Activated T-helper 1 cell treated with anti-CD3 and anti-CD28 coated beads, Interleukin-12 subunit alpha, Interleukin-12 subunit beta, Interleukin-2, Interleukin-4 antibody, amounts not matched to agents 30 ng/mL and 10 ng/mL and 1 ng/mL, durations not matched to agents 14 hours and 24 hours and 36 hours (primary cell): ENCODE measurements around the gene CDC20B. TPM values are rescaled to one million over a fixed set of nuclear protein-coding genes. Genes with fewer than 3 reads are reported as not detected.

Experiments
- DNase-seq: peaks from one replicate; pipeline ENCODE4 v3.0.0; 2021; ENCODE audit warnings: low spot score
- H3K27ac Mint-ChIP-seq: one replicate; pipeline ENCODE4 v1.8.0; 2021; ENCODE audit warnings: mild to moderate bottlenecking, mixed read lengths
- H3K27me3 Mint-ChIP-seq: one replicate; pipeline ENCODE4 v1.8.0; 2022; ENCODE audit warnings: mild to moderate bottlenecking, moderate library complexity, mixed read lengths; ENCODE audit not compliant: insufficient read depth
- H3K36me3 Mint-ChIP-seq: one replicate; pipeline ENCODE4 v1.8.0; 2021; ENCODE audit warnings: low read depth, mixed read lengths
- H3K4me1 Mint-ChIP-seq: one replicate; pipeline ENCODE4 v1.8.0; 2021; ENCODE audit warnings: low read depth, mixed read lengths
- H3K4me3 Mint-ChIP-seq: one replicate; pipeline ENCODE4 v1.8.0; 2021; ENCODE audit warnings: mild to moderate bottlenecking, moderate library complexity, mixed read lengths
- H3K9me3 Mint-ChIP-seq: one replicate; pipeline ENCODE4 v1.8.0; 2021; ENCODE audit warnings: mixed read lengths
- intact Hi-C: fragments of 100-400 bp; cut with micrococcal nuclease; formaldehyde crosslinking; loops from one replicate; pipeline ENCODE4 v1.15.1; 2024
- total RNA-seq: library from RNA; stranded (reverse); gene quantifications from 2 replicates; pipeline ENCODE4 v1.2.3, GENCODE V29; 2022

CDC20B gene
- total RNA-seq, 1 donor from 2014 or later, result not detected

DNA sequence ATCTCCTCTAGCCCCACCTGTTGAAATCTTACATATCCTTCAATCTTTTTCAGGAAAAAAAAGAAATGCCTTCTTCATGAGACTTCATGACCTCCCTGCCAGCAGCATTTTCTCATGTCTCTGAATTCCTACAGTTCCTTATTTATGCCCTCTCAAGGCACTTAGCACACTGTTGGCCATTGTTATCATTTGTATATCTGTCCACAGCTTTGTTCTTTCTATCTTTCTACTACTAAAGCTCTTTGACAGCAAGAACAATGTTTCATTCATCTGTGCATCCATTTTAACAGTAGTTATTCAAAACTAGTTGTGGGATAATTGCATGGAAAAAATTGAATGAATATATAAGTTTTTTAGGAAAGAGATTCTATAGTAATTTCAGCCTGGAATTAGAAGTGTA, 91.4 kb downstream of the CDC20B start:
- H3K36me3 Mint-ChIP-seq, result peaks cover 47% of the 10 kb centered on the region
- H3K27ac Mint-ChIP-seq, result no peak overlapping the region
- no peak for DNase-seq
- H3K9me3 Mint-ChIP-seq, result peaks cover 59% of the 10 kb centered on the region
- intact Hi-C loops, result no loop called here
- no peaks in the 10 kb centered on the region for H3K27me3 Mint-ChIP-seq
- H3K4me3 Mint-ChIP-seq, result no peak overlapping the region
- H3K4me1 Mint-ChIP-seq, result peaks cover 22% of the 10 kb centered on the region

DNA sequence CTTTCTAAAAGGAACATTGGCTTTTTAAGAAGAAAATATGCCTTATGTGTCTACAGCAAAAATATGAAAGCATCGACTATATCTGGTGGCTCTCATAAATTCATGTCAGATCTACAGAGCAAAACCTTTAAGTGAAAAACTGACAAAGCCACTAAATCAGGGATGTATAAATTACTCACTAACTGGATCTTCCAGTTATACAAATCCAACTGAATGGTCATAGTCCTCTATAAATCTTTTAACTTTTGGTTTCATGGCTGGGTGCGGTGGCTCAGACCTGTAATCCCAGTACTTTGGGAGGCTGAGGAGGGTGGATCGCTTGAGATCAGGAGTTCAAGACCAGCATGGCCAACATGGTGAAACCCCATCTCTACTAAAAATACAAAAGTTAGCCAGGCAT, 99.8 kb downstream of the CDC20B start:
- Mint-ChIP-seq H3K27me3 (no peaks in the 10 kb centered on the region), H3K27ac (peak overlapping the region; percentile 88), H3K4me1 (peaks cover 53% of the 10 kb centered on the region), H3K4me3 (peak overlapping the region; percentile 57), H3K36me3 (peaks cover 20% of the 10 kb centered on the region), H3K9me3 (peaks cover 12% of the 10 kb centered on the region)
- intact Hi-C loops, result loop anchor here (2.0 kb wide), 3 partner anchors 74 to 1256 kb away; no protein-coding TSS in a partner anchor
- DNase-seq, result no peak

DNA sequence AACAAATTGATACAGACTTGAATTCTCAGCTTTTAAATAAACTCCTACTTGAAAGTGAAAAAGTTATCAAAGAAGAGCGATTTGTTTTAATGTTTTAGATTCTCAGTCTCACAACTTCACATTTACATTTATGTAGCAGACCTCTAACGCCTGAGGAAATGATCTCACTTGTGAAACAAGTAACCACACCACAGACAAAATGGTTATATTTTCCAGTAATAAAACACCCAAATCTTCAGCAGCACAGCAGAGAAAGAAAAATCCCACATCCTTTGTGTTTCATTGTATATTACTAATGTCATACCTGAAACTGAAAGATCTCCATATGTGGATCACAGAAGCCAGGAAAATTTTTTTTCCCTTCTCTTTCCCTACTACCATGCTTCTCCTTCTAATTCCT, 100.3 kb downstream of the CDC20B start:
- peaks cover 8% of the 10 kb centered on the region for H3K9me3 Mint-ChIP-seq
- peaks cover 18% of the 10 kb centered on the region for H3K36me3 Mint-ChIP-seq
- peak overlapping the region; percentile 57 for H3K4me3 Mint-ChIP-seq
- H3K27me3 Mint-ChIP-seq, result no peaks in the 10 kb centered on the region
- H3K4me1 Mint-ChIP-seq, result peaks cover 53% of the 10 kb centered on the region
- intact Hi-C loops, result loop anchor here (1.0 to 2.0 kb wide), 9 partner anchors 10 to 1256 kb away; partner anchors contain the start of genes GZMA and GZMK
- peak; percentile 31 for DNase-seq
- H3K27ac Mint-ChIP-seq, result peak overlapping the region; percentile 88

DNA sequence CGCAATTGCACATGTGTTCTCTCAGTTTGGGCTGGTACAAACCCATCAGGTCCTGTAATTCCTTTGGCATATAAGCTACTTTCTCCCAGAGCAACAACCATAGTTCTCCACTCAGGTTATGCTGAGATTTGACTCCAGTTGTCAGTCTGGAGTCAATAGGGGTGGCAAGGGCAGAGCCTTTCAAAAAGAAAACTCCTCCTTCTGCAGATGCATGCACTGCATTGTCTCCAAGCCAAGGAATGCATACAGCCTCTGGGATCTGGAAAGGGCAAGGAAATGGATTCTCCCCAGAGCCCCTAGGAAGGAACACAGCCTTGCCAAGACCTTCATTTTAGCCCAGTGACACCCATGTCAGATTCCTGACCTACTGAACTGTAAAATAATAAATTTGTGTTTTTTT, 101.6 kb downstream of the CDC20B start:
- Mint-ChIP-seq H3K4me1 (peaks cover 65% of the 10 kb centered on the region), H3K27me3 (no peaks in the 10 kb centered on the region), H3K36me3 (peaks cover 24% of the 10 kb centered on the region), H3K9me3 (peaks cover 15% of the 10 kb centered on the region), H3K4me3 (no peak overlapping the region), H3K27ac (no peak overlapping the region)
- intact Hi-C loops, result no loop called here
- DNase-seq, result no peak

DNA sequence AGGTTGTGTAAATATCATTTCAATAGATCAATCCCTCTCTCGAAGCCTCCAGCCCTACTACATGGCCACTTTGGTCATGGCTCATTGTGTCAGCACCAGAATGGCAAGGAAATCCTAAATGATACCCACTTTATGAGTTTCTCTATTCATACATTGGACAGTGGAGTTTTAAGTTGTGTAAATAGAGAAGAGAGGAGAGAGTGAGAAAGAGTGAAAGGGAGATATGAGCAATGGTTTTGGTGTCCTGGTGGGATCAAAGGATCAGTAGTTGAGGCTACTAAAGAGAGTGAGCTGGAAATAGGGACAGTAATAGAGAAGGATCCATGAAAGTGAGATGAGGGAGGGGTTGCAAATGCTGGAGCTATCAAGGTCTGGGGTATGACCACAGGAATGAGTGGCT, 102.0 kb downstream of the CDC20B start:
- no peak for DNase-seq
- peaks cover 26% of the 10 kb centered on the region for H3K36me3 Mint-ChIP-seq
- H3K4me3 Mint-ChIP-seq, result peak overlapping the region; percentile 4
- no peaks in the 10 kb centered on the region for H3K27me3 Mint-ChIP-seq
- intact Hi-C loops, result no loop called here
- H3K27ac Mint-ChIP-seq, result peak overlapping the region; percentile 29
- peaks cover 69% of the 10 kb centered on the region for H3K4me1 Mint-ChIP-seq
- peaks cover 15% of the 10 kb centered on the region for H3K9me3 Mint-ChIP-seq

DNA sequence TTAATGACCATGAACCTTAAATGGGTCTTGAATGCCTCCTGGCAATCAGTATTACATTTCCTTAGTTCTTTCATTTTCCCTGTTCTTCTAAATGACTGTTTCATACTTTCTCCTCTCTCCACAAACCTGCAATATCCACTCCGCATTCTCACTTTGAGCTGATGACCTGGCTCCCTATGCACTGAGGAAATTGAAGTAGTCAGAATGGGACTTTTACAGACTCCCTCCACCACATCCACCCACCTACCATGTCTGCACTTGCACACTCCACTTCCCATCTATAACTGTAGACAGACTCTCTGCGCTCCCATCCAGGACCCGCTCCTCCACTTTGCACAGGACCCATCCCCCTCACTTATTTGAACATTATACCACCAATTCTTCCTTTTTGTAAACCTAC, 106.7 kb downstream of the CDC20B start:
- Mint-ChIP-seq H3K27me3 (peaks cover 1% of the 10 kb centered on the region), H3K4me3 (peak overlapping the region; percentile 24), H3K9me3 (peaks cover 15% of the 10 kb centered on the region), H3K36me3 (peaks cover 29% of the 10 kb centered on the region), H3K4me1 (peaks cover 81% of the 10 kb centered on the region), H3K27ac (peak overlapping the region; percentile 47)
- DNase-seq, result no peak
- intact Hi-C loops, result loop anchor here (10.0 kb wide), 2 partner anchors 421 to 541 kb away; no protein-coding TSS in a partner anchor

- intact Hi-C loops, result loop anchor here (10.0 kb wide), 2 partner anchors 420 to 540 kb away; no protein-coding TSS in a partner anchor
- Mint-ChIP-seq H3K4me3 (no peak overlapping the region), H3K27me3 (peaks cover 1% of the 10 kb centered on the region), H3K36me3 (peaks cover 25% of the 10 kb centered on the region), H3K9me3 (peaks cover 17% of the 10 kb centered on the region), H3K27ac (no peak overlapping the region), H3K4me1 (peaks cover 88% of the 10 kb centered on the region)
- DNase-seq, result no peak
These were observed 108.5 kb downstream of the CDC20B start for GRCh38 chr5:55064523-55064922.

DNA sequence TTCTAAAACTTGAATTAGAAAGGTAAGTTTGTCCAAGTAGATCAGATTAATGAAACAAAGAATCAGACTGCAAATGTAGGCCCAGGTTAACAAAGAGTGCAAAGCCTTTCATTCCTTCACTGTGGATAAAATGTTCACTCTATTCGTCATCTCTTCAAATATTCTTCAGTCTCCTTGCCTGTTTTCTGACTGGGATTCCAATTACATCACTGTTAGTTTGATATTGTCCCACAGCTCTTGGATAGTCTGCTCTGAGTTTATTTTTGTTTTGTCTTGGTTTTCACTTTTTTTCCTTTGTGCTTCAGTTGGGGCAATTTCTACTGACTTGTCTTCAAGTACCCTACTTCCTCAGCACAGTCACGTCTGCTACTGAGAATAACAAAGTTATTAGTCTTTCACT, 109.1 kb downstream of the CDC20B start:
- intact Hi-C loops, result loop anchor here (10.0 kb wide), 2 partner anchors 419 to 539 kb away; no protein-coding TSS in a partner anchor
- H3K9me3 Mint-ChIP-seq, result peaks cover 19% of the 10 kb centered on the region
- H3K36me3 Mint-ChIP-seq, result peaks cover 24% of the 10 kb centered on the region
- H3K27ac Mint-ChIP-seq, result peak overlapping the region; percentile 62
- peaks cover 1% of the 10 kb centered on the region for H3K27me3 Mint-ChIP-seq
- peak overlapping the region; percentile 34 for H3K4me3 Mint-ChIP-seq
- H3K4me1 Mint-ChIP-seq, result peaks cover 82% of the 10 kb centered on the region
- DNase-seq, result no peak

GRCh38 chr5:55063220-55063863, 109.6 kb downstream of the CDC20B start:
- no peak overlapping the region for H3K27ac Mint-ChIP-seq
- peaks cover 86% of the 10 kb centered on the region for H3K4me1 Mint-ChIP-seq
- H3K4me3 Mint-ChIP-seq, result peak overlapping the region; percentile 50
- intact Hi-C loops, result loop anchor here (10.0 kb wide), 2 partner anchors 419 to 539 kb away; no protein-coding TSS in a partner anchor
- H3K36me3 Mint-ChIP-seq, result peaks cover 28% of the 10 kb centered on the region
- H3K9me3 Mint-ChIP-seq, result peaks cover 25% of the 10 kb centered on the region
- DNase-seq, result no peak
- H3K27me3 Mint-ChIP-seq, result peaks cover 1% of the 10 kb centered on the region

Other genes starting within 250 kb of the CDC20B start
- not detected in 2 replicates for gene ESM1, start 187.6 kb downstream of the CDC20B start, total RNA-seq
- 6.2 and 7.0 TPM in 2 replicates for gene GZMK, start 148.9 kb downstream of the CDC20B start, total RNA-seq
- gene GZMA, start 70.5 kb downstream of the CDC20B start, total RNA-seq, result 88.1 and 93.7 TPM in 2 replicates
- not detected in 2 replicates for gene GPX8, start 13.0 kb downstream of the CDC20B start, total RNA-seq
- gene MCIDAS, start 54.1 kb upstream of the CDC20B start, total RNA-seq, result 0.10 TPM in 1 of 2 replicates, not detected in the other
- 0.10 and 0.20 TPM in 2 replicates for gene CCNO, start 60.4 kb upstream of the CDC20B start, total RNA-seq
- gene DHX29, start 134.5 kb upstream of the CDC20B start, total RNA-seq, result 20.3 and 22.3 TPM in 2 replicates
- 110 and 122 TPM in 2 replicates for gene MTREX, start 134.8 kb upstream of the CDC20B start, total RNA-seq